ENCODE results near the gene HRK.

DNA sequence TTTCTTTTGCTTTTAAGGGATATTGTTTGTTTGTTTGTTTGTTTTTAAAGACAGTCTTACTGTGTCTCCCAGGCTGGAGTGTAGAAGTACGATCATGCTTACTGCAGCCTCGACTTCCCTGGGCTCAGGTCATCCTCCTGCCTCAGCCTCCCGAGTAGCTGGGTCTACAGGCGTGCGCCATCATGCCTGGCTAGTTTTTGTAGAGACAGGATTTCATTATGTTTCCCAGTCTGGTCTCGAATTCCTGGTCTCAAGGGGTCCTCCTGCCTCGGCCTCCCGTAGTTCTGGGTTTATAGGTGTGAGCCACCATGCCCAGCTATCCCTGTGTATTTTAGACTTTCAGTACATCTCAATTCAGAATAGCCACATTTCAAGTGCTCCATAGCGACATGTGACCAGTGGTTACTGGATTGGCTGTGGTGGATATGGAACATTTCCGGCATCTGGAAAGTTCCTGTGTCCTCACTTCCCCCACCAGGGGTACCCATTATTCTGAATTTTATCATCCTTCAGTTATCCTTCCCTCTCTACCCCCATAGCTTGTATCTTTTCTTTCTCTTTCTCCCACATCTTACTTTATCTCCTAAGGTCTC lies 61.1 kb downstream of the HRK start:
- no peak for TF ChIP-seq CTCF (IDR thresholded peaks at IDR 0.05; ENCODE audit: borderline replicate concordance, extremely low read depth, low read length, poor library complexity, severe bottlenecking)
- no peak for TF ChIP-seq EZH2 (IDR thresholded peaks at IDR 0.05; ENCODE audit: borderline replicate concordance, low read depth, low read length, severe bottlenecking)
